ENCODE measurements around the gene ZBTB42. TPM values are rescaled to one million over a fixed set of nuclear protein-coding genes. Genes with fewer than 3 reads are reported as not detected.

Gene ZBTB42
- total RNA-seq, 1 experiment from 2014 or later: 12.1 TPM

DNA sequence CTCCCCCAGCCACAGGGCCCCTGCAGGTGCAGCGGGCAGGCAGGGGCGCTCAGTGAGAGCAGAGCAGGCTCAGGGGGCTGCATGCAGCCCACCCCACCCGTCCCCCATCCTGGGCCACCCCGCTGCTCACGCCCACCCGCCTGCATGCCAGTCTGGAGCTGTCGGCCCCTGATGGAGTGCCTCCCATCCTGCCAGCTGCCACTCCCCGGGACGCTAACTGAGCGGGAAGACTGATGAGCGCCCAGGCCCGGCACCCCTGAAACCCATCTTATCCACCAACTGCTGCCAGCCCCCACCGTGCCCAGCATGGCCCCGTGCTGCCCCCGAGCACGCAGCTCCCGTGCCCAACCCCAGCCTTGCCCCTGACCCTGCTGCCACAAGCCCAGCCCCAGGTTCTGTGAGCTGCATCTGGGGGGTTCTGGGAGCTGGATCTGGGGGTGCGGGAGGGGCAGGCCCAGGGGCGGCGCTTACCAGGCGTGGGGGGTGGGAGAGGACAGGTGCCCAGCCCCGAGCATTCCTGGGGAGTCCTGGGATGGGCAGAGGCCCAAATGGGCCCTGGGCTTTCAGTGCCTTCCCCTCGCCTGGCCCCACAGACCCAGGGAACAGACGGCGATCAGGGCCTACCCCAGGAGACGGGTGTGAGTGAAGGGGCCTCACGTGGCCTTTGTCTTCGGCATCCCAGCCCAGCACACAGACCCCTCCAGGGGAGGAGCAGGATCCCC is 18.7 kb upstream of the ZBTB42 start:
- DNase-seq (ENCODE audit: low spot score): no peak

DNA sequence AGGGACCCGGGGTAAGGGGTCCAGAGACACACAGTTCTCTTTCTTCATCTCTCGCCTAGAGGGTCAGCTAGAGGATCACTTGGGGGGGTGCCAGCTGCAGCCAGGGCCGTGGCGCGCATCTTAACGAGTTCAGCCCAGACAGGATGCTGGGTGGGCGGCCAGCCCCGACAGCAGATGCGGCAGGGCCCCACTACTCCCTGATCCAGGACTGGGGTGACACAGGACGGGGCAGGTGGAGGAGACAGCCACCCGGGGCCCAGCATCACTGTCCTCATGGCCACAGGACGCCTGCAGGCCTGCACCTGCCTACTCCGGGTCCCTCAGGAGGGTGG is 18.1 kb upstream of the ZBTB42 start:
- DNase-seq (ENCODE audit: low spot score): no peak

DNA sequence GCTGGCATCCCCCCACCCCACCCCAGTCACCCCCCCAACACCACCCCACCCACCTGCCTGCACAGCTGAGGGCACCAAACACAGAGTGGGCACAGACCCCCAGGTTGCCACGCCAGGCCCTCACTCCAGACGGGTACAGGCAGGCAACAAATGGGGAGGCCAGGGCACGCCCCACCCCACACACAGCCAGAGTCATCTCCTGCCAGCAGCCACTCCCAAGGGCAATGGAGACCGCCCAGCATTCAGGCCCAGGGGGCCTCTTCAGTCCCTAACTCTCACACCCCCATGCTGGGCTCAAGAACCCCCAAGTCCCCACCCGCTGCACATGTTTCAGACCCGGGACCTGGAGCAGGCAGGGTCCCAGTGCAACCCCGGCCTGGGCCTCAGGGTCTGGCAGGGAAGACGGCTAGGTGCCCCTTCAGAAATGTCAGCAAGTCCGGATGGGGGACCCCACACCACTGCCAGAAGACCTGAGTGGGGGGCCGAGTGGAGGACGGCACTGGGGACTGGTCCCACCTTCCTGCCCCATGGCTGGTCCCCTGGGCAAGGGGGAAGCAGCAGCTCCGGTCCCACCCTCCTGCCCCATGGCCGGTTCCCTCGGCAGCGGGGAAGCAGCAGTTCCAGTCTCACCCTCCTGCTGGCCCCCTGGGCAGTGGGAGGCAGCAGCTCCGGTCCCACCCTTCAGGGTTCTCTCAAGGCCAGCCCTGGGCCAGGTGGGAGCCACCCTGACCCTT is 17.2 kb upstream of the ZBTB42 start:
- no peak for DNase-seq (ENCODE audit: low spot score)

DNA sequence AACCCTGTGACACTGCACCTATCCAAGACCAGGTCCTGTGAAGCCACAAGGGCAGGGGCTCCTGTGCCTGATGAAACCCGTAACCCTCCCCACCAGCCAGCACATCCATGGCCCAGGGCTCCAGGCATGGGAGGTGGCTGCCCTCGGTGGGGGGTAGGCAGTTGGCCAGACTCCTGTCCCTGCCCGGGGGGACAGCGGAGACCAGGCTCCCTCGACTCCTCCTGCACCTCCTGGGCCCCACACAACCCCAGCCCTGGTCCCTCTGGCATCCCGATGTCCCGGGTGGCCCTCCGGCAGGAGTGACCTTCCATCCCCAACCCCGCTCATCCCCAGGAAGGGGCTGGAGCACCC is 16.7 kb upstream of the ZBTB42 start:
- DNase-seq (ENCODE audit: low spot score): no peak

DNA sequence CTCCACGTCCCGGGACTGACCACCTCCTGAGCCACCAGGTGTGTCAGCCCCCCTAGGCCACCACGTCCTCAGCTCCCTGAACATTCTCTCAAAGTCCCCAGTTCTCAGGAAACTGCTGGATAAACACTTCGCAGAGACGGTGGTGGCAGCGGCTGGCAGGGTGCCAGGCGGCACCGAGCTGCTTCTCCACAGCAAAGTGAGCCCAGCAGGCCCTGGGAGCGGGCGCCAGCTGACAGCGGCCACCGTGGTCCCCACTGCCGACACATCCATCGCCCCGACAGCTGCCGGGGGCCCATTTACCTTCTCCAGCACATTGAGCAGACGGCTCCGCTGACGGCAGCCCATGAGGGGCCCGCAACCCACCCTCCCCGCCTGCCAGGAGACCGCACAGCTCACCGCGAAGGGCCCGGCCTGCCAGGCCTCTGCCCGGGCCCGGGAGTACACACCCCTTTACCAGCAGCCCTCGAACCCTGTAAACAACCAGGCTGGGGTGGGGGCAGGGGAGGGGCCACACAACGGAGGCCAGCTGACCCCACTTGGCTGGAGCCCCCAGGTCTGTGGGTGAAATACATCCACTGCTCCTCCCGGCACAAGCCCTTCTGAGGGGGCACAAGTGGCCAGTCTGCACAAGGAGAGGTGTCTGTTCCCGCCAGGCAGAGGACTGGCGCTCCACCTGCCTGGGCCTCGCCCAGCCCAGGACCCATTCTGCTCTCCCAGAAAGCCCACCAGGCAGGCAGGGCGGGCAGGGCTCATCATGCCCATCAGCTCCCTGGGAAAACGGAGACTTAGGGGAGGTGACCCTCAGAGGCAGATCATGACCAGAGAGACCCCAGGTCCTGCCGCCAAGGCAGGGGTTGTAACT is 15.8 kb upstream of the ZBTB42 start:
- no peak for DNase-seq (ENCODE audit: low spot score)

DNA sequence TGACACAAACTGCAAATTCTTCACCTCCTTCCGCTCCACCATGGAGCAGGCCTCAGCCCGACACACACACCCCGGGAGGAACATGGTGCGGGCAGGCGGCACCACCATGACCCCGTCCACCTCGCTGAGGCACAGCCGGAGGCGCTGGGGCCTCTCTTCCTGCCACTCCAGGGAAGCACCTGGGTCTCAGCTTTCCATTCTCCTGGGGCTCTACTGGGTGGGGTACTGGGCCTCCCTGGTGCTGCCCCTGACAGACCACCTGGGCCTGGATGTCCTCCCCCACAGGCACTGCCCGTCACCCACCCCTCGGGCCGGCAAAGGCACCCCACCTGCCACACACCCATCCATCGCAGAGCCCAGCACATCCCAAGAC is 15.2 kb upstream of the ZBTB42 start:
- DNase-seq (ENCODE audit: low spot score): no peak

DNA sequence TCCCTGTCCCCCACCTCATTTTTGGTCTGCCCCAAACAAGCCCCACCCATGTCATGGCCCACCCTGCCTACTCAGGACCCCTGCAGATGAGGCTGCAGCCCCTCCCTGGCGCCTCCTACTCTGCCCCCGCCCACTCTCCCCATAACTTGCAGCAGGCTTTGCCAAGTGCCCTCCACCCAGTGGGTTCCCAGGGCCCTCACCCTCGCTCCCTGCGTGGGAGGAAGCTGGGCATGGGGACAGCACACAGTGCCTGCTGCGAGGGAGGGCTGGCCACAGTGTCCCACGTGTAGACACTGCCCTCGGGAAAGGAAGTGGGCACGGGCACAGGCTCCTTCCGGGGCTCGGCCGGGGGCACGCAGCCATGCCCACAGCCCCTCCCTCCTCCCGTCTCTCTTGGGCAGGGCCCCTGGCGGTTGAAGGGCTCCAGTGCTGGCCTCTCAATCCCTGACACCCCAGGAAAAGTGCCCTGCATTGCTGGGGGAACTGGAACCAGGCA is 14.8 kb upstream of the ZBTB42 start:
- DNase-seq (ENCODE audit: low spot score): no peak

DNA sequence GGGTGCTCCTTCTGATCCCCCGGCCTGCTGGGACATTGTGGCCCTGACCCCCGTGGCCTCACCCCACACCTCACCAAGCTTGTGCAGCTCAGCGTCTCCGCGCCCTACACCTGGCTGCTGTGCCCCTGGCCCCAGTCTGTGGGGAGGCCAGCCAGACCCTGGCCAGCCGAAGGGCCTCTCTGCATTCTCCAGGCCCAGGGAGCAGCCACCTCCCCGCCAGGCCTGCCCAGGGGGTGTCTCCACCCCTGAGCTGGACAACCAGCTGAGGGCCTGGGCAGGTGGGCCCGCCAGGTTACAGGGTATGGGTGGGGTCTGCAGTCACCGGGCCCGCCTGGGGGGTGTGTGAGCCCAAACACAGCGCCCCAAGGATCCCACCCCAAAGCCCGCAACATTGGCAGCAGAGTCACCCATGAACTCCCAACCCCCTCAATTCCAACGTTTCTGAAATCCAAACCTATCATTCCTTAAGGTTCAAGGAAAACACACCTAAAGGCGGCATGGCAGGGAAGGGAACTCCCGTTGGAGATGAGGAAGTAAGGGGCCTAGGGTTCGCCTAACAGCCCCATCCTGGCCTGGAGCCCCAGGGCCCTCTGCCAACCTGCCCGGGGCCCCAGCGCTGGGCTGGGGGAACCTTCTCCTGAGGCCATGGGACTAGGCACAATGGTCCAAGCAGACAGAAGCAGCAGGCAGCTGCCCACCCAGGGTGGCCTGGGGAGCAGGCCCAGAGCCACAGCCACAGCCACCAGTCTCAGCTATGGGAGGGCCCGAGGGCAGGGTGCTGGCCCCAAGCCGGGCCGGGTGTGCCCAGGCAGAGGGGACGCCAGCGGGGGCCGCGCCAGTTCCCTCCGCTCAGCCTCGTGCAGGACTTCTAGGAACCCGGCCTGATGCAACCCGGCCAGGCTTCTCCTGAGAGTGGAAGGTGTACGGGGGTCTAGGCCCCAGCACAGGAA is 13.9 kb upstream of the ZBTB42 start:
- DNase-seq (ENCODE audit: low spot score): no peak

DNA sequence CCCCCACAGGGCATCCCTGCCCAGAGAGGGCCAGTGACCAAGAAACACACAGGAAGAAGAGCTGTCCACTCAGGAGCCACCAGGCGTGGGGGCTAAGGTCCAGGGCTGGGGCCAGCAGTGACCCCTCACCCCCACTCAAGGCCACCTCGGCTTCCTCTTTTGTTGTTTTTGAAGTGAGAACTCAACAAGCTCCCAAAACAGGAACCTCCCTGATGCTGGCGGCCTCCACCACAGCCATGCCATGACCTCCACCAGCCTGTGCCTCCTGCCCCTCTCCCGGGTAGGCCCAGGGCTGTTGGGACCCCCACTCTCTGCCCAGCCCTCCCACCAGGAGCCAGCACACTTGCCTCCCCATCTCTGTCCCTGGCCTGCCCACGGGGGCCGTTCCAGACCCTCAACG is 13.2 kb upstream of the ZBTB42 start:
- no peak for DNase-seq (ENCODE audit: low spot score)

DNA sequence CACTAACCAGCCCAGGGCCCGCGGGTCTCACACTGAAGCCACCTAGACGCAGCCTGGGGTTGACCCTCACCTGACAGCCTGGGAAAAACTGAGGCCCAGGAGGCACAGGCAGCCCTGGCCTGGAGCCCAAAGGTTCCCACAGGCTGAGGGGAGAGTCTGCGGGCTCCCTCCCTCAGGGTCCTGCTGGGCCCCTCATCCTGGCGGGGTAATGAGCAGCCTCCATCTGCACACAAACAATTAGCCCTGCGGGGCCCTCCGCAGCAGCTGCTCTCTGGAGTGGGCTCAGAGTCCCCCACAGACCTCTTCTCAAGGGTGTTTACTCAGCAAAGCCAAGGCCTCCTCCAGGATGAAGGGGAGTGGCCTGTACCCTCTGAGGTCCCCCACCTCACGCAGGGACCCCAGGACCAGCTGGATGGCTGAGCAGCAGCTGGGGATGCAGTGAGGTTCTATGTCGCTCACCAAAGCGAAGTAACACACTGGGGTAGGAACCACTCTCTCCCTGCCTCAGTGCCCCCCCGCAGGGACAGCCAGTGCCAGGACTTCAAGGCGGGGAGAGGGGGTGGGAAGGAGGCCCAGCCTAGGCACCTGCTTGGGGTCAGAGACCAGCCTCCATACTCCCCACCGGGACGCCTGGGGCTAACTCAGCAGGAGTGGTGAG is 12.6 kb upstream of the ZBTB42 start:
- DNase-seq (ENCODE audit: low spot score): no peak

DNA sequence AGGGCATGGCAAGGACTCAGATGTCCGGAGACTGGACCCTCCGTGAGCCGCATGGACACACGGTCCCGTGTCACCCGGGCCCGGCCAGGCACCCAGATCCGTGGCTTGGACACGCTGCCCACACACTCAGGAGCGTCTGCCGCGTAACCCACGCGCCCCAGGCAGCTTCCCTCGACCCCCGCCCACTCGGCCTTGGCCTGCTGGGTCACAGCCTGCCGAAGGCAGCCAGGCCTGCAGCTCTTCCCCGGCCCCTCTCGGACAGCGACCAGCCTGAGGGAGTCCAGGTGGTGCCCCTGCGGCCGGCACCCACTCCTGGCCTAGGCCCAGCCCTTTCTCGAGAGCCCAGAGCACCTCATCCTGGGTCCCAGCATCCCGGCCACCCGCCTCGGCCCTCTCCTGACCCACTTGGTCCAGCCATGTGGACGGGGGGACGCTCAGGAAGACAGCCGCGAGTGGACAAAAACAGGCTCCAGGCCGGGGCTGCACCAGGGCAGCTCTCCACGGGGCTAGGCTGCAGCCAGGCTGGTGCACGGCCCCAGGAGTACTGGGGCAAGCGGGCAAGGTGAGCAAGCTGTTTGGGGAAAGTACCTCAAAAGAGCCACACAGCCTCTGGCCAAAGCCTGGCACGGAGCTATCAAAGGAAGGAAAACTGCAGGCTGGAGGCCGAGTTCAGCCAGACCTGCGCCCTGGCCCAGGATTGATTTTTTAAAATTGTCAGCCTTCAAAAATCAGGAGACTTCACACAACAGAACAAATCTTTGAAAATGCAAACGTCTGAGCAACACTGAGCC is 11.8 kb upstream of the ZBTB42 start:
- no peak for DNase-seq (ENCODE audit: low spot score)

DNA sequence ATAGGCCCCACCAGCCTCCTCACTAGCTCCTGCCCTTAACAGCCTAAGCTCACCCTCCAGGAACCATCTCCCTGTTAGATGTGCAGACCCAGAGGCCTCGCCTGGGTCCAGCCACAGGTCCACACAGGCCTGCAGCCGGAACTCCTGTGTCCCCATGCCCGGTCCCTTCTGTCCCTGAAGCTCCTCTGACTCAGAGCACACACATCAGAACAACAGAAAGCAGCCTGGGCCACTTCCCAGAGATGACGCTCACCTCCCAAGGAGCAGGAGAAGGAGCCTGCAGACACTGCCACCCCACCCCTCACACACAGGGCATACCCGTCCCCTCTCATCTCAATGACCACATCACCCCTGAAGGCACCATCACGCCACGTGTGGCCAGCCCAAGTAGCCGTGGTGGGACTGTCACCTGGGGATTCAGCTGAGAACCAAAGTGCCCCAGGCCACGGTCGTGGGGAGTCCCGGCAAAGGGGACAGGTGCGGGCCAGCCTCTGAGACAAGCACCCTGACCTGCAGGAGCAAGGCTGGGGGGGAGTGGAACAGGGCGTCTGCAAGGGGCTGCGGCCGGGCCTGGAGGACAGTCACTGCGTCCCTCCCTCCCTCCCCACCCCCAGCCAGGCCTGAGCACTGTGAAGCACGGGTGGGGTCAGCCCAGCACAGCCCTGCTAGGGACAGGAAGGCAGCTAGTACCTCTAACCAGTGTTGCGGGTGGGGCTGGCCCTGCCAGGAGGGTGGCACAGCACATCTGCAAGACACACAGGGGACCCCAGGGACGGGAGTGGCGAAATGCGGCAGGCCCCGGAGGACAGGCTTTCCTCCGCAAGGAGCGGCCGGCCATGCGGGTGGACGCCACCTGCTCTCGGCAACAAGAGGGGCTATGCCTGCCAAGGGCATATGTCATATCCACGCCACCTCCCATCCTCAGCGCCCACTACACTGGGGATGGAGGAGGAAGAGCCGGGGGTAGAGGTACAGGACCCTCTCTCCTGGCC is 10.9 kb upstream of the ZBTB42 start:
- DNase-seq (ENCODE audit: low spot score): no peak

DNA sequence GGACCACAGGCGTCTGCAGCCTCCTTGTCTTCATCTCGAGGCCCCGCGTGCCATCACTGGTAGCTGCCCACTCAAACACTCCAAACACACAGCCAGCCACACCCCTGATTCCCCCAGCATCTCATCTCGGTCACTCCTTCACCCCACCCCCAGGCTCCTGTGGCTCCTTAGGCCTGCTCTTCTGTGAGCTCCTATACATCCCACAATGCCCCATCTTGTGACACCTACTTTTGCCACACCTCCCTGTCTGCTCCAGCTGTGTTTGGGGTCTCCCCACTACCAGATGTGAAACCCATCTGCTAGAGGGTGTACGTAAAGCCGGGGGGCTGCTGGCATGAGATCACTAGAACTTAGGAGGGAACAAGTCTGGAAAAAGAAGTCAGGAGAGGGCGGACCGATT is 9.5 kb upstream of the ZBTB42 start:
- no peak for DNase-seq (ENCODE audit: low spot score)

DNA sequence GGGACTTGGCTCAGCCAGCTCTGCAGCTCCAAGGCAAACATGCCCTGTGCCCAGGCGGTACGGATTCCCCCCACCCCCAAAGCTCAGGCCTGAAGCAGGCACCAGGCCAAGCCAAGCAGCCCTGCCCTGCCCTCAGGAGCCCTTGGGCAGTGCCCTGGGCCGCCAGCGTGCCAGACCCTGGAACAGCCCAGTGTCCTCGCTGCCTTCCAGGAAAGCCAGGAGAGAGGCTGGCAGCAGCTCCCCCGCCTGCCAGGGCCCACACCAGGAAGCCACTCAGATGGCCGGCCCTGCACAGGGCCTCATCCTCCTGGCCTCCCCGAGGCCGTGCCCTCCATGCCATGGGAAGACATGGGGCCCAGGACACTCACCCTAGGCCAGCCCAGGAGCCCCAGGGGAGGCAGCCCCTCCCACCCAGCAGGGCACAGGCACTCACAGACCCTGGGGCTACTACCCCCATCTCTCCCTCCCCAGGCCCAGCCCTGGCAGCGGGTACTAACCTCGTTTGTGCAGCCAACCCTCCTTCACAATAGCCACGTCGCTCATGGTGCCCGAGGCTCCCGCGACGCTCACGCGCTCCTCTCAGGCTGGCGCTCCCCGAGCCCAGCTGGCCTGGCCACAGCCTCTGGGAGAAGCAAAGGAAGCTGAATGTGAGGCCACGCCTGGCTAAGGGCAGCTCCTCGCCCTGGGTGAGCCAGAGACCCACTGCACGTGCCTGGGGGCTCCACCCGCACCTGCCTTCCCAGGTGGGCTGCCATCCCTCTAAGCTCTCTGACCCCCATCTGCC is 8.6 kb upstream of the ZBTB42 start:
- no peak for DNase-seq (ENCODE audit: low spot score)

DNA sequence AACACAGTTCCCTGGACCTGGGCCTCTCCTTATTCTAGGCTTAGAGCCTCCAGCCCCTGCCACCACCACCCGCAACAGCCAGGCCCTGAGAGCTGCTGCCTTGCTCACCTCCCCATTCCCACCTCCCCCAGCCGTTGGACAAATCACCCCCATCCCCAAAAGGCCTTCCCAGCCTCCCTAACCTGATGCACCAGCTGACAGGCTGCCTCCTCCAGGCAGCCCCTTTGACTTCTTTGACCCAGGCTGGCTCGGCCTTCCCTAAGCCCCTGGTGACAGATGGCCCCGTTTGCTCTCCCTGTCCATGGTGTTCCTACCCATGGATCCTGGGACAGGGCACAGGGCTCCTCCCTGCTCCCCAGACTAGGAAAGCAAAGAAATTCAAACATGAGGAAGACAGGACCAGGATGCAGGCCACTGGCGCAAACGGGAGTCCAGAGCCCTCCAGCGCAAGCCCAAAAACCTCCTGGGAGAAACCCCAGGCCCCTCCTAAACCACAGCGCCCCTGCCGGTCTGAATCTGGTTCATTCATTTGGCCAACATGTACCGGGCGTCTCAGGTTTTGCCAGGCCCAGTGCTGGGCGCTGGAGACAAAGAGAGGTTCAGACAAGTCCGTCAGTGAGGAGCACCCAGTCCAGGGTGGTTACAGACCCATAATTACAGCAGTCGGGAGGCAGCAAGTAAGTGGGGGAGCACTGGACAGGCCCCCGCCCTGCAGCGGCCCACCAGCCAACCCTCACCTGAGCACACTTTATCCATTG is 7.8 kb upstream of the ZBTB42 start:
- DNase-seq (ENCODE audit: low spot score): no peak

DNA sequence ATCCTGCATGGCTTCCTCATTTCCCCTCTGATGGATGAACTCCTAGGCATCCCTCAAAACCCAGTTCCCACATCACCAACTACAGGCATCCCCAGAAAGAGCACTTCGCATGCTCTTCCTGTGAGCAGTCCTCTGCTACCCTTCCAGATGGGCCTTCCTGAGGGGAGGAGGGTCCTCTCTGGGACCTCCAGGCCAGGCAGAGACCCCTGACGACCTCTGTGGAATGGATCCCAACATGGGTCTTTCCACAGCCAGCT is 7.3 kb upstream of the ZBTB42 start:
- DNase-seq (ENCODE audit: low spot score): no peak

DNA sequence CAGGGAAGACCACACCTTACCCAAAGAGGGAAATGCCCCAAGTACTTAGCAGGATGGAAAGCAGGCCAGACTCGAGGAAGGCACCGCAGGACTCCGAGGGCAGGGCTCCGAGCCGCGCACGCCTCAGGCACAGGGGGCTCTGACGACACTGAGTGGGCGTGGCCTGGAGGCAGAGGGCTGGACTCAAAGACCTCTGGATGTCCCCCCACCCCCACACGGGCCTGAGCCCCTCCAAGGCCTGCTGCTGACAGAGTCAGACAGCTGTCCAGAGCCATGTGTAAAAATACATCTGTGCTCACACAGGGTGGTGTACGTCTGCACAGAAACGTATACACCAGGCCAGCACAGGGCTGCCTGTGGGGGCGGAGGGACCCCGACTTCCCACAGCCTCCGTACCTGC is 6.8 kb upstream of the ZBTB42 start:
- peak; percentile 38 for DNase-seq (ENCODE audit: low spot score)

DNA sequence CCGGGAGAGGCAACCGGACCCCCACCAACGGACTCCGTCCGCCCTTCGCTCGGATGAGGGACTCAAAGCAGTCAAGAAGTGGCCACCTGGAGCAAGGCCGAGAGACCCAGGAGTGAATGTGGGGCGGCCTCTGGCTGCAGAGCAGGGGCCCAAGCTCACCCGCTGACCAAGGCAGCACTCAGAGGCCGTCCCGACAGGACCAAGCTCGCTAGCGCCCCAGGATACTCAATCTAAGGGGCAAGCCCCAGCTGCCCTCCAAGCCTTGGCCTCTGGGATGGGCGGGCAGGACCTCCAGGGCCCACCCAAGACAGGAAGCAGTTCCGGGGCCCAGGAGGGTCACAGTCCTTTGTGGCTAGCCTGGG is 6.3 kb upstream of the ZBTB42 start:
- DNase-seq (ENCODE audit: low spot score): peak; percentile 34
